Erythroblast (primary cell): ENCODE results near the gene CNOT11.
"Not testable (repeated sequence)": the region's sequence is repeated elsewhere in the genome, so short reads cannot be mapped to it uniquely, and the experiment has no call there.

Experiments used
- DNase-seq, 2 experiments: peaks; one replicate each; lab custom pipeline; 2025; lab: John Stamatoyannopoulos, UW
- GATA1 ChIP-seq: IDR thresholded peaks from 2 replicates; pipeline ENCODE4 v1.6.1; 2011; ENCODE audit warnings: low read depth, mild to moderate bottlenecking, control low read depth, low read length, moderate library complexity
- POLR2A ChIP-seq: IDR thresholded peaks from 2 replicates; pipeline ENCODE4 v1.6.1; 2011; ENCODE audit warnings: mild to moderate bottlenecking, low read length

The CNOT11 gene

DNA sequence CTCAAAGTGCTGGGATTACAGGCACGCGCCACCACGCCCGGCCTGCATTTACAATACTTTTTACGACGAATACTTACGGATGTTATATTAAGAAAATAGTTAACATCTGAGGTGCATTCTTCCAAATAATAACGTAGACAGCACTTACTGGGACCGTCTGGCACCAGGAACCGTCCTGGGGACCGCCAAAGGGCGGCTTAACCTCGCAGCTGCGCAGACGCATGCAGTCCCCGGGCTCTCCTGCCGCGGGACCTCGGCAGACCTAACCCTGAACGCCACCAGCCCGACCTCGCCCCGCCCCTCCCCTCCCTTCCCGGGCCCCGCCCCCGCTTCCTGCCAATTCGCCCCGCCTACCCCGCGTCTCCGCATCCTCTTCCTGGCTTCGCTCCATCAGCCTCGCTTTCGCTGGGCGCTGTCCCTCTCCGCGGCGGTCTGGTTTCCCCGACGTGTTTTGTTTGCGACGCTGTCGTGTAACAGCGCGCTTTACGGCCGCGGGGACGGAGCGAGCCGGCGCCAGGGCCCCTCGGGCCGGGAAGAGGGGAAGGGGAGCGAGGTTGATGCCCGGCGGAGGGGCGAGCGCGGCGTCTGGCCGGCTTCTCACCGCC, at the start of gene CNOT11:
Gene CNOT11, plus strand, starts transcription at position 479 of the 605 bp plus-strand sequence. Its CDS starts 79 bp downstream, at position 558.
- TF ChIP-seq GATA1 (no peak), POLR2A (peak; percentile 81)
- DNase-seq, result peak; percentile 98 to 99

DNA sequence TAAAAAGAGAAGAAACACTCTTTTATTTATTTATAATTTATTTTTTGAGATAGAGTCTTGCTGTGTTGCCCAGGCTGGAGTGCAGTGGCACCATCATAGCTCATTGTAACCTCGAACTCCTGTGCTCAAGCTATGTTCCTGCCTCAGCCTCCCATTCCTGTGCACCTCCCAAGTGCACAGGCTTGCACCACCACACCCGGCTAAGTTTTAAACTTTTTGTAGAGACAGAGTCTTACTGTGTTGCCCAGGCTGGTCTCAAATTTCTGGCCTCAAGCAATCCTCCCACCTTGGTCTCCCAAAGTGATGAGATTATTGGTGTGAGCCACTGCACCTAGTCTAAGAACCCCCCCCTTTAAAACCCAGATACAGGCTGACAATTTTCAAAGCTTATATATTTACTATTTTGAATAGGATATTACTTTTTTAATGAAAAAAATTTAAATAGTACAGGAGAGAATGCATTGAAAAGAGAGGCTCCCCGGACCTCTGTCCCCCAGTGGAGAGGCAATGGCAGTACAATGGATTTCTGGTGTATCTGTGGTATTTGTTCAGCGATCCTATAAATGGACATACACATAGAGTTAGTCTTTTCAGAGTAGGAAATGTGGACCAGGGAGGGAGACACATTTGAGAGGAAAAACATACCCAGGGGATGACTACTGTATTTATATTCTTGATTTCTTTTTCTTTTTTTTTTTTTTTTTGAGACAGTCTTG, 48.1 kb upstream of the CNOT11 start:
- TF ChIP-seq GATA1 (no peak), POLR2A (no peak)
- no peak for DNase-seq

DNA sequence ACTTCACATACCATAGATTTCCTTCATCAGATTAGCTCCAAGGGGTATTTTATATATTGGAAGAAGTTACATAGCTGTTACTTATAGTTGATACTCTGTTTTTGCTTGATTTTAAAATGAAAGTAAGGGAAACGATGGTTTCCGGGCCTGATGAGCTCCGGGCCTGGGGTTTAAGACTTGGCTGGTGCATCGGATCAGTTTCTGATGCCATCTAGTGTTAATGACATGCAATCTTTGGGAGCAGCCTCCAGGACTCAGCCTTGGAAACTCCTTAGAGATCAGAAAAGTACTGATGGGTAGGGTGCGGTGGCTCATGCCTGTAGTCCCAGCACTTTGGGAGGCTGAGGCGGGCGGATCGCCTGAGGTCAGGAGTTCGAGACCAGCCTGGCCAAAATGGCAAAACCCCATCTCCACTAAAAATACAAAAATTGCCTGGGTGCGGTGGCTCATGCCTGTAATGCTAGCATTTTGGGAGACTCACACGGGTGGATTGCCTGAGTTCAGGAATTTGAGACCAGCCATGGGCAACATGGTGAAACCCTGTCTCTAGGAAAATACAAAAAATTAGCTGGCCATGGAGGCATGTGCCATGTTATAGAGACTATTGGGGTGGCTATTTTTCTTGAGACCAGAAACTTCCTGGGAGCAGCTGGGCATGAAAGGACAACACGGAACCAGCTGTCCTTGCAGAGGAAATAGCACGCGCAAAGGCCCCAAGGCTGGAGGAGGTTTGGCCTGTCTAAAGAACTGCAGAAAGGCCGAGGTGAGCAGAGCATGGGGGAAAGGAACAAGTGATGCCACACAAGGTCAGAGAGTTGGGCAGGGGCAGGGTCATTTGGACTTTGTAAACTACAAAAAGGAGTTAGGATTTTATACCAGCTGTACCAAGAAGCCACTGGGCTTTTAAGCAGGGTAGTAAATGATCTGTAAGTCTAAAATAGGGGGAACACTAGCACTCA, 46.9 kb upstream of the CNOT11 start:
- peak; percentile 63 to 72 for DNase-seq
- TF ChIP-seq POLR2A (no peak), GATA1 (no peak)

DNA sequence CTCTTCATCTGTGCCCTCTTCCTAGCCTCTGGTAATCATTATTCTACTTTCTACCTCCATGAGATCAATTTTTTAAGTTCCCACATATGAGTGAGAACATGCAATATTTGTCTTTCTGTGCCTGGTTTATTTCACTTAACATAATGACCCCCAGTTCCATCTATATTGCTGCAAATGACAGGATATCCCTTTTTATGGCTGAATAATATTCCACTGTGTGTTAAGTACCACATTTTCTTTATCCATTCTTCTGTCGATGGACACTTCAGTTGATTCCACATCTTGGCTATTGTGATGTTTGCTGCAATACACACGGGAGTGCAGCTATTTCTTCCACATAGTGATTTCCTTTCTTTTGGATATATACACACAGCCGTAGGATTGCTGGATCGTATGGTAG, 43.9 kb upstream of the CNOT11 start:
- no peak for DNase-seq
- TF ChIP-seq GATA1 (no peak), POLR2A (no peak)

- no peak for DNase-seq
- no peak for TF ChIP-seq POLR2A
These were observed 33.4 kb upstream of the CNOT11 start for GRCh38 chr2:101219246-101219645.

- DNase-seq, result not testable (repeated sequence)
These were observed 32.6 kb upstream of the CNOT11 start for GRCh38 chr2:101220091-101220490.

DNA sequence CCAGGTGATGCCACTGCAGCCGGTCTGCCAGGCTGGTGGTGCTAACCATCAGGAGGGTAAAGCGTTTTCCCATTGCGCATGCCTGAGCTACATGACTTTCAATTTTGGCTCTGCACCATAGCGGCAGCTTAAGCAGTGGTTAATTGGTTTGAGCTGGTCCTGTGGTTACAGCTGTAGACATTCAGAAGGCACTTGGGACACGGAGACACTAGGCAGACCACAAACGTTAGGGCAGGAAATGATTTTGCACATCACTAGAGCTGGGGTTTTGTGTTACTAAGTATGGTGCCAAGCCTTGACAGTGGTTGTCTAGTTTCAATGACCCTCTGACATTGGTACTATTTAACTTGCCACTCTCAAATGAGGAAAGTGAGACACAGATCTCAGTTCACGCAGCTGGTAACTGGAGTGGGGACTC, 28.9 kb upstream of the CNOT11 start:
- no peak for DNase-seq
- TF ChIP-seq GATA1, result no peak
- no peak for TF ChIP-seq POLR2A

GRCh38 chr2:101230541-101231001, 22.1 kb upstream of the CNOT11 start:
- DNase-seq, result no peak
- no peak for TF ChIP-seq POLR2A
- no peak for TF ChIP-seq GATA1

- TF ChIP-seq GATA1 (no peak), POLR2A (no peak)
- no peak for DNase-seq
These were observed 21.4 kb upstream of the CNOT11 start for GRCh38 chr2:101231240-101231639.

DNA sequence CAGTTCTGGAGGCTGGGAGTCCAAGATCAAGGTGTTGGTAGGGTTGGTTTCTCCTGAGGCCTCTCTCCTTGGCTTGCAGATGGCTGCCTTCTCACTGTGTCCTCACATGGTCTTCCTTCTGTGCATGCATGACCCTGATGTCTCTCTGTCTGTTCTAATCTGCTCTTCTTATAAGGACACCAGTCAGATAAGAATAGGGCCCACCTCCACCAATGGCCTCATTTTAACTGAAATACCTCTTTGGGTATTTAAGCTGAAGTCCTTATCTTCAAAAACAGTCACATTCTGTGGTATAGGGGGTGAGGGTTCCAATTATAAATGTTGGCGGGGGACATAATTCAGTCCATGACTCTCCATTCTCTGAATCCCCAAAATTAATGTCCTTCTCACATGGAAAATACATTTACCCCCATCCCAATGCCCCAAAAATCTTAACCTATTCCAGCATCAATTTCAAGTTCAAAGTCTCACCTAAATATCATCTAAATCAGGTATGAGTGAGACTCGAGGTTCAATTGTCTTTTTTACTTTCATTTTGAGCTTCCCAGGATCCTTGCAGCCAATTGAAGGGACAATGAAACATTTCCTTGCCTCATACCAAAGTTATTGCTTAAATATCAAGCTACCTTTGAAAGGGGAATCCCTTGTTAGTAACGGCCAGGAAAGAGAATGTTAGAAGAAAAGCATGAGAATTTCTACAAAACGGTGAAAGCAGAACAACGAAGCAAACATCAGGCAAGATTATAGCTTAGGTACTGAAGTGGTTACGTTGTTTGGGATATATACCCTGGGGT, 20.6 kb upstream of the CNOT11 start:
- TF ChIP-seq POLR2A (no peak), GATA1 (no peak)
- DNase-seq, result peak in 1 of 2 experiments; percentile 40

DNA sequence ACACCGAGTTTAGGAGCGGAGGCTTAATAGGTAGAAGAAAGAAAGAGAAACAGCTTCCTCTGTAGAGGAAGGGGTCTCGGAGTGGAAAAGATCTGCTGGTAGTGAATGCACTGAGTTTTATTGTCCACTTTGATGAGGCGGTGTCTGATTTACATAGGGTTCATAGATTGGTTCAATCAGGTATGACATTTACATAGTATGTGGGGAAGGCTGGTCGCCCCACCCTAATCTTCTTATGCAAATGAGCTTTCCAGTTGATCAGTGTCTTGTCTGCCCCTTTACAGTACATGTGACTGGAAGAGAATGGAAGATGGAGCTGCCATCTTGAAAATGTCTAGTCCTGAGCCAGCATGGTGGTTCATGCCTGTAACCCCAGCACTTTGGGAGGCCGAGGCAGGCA, 19.9 kb upstream of the CNOT11 start:
- no peak for DNase-seq
- no peak for TF ChIP-seq GATA1
- no peak for TF ChIP-seq POLR2A

DNA sequence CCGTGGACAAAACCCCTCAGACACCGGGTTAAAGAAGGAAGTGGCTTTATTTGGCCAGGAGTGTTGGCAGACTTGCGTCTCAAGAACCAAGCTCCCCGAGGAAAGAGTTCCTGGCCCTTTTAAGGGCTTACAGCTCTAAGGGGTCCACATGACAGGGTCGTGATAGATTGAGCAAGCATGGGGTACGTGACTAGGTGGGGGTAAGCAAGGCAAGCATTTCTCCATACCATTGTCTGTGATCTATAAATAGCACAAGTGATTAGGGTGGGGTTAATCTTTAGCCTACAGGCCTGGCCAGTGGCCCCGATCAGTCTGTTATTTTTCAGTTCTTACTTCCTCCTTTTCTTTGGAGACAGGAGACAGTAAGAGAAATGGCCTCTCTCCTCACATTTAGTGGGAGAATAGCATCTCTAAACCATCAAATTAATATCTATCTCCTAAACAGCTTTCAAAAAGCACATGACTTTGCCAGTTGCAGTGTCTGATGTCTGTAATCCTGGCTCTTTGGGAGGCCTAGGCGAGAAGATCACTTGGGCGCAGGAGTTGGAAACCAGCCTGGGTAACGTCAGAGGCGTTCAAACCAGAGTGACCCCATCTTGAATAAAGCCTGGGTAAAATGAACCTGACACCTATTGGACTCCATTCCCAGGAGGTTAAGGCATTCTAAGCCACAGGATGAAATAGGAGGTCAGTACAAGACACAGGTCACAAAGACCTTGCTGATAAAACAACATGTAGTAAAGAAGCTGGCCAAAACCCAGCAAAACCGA, 18.3 kb upstream of the CNOT11 start:
- DNase-seq, result peak in 1 of 2 experiments; percentile 27

GRCh38 chr2:101235956-101236355, 16.7 kb upstream of the CNOT11 start:
- not testable (repeated sequence) for DNase-seq

More for the DNA sequence above, 18.3 kb upstream of the CNOT11 start:
- TF ChIP-seq POLR2A (no peak), GATA1 (no peak)

GRCh38 chr2:101237944-101238343, 14.7 kb upstream of the CNOT11 start:
- not testable (repeated sequence) for DNase-seq
